ENCODE measurements around the gene RBPJL.

Gene RBPJL

DNA sequence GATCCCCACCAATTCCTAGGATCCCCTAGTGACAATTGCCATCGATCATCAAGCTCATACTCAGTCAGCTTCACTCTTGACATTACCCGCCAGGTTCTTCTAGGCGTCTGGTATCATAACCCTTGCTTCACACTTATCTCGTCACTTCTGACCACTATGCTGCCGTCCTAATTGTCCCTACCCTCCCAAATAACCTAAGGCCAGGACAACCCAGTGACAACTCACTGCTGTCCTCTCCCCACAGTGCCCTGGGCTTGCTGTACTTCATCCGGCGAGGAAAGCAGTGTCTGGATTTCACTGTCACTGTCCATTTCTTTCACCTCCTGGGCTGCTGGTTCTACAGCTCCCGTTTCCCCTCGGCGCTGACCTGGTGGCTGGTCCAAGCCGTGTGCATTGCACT lies 60.0 kb downstream of the RBPJL start:
- TF ChIP-seq CTCF (IDR thresholded peaks at IDR 0.05; ENCODE audit: low read length, missing control alignments), result no peak
- DNase-seq (ENCODE audit: low read depth), result no peak
- no peak overlapping the region for H3K4me3 ChIP-seq (replicated peaks; ENCODE audit: low read depth, low read length)

- H3K4me3 ChIP-seq (replicated peaks; ENCODE audit: low read depth, low read length), result no peak overlapping the region
- no peak for TF ChIP-seq CTCF (IDR thresholded peaks at IDR 0.05; ENCODE audit: low read length, missing control alignments)
- no peak for DNase-seq (ENCODE audit: low read depth)
These were observed 60.5 kb downstream of the RBPJL start for GRCh38 chr20:45367126-45367525.
